Body of pancreas (tissue), 4 donors: ENCODE measurements around the gene CLEC4F.

Experiments
- CTCF ChIP-seq, 7 experiments: fragments of 450-650 bp in 4 of 7; fragments of 200-600 bp in 3 of 7; sonication (generic) in 3 of 7; IDR thresholded peaks; one replicate each; pipeline ENCODE4 v1.5.1; 2016 to 2019; ENCODE audit warnings: antibody characterized with exemption in 7 of 7
- POLR2A ChIP-seq, 3 donors: fragments of 450-650 bp; IDR thresholded peaks; one replicate each; pipeline ENCODE4 v1.6.1; 2016; ENCODE audit warnings: antibody characterized with exemption in 3 of 3, mild to moderate bottlenecking in 2 of 3

- TF ChIP-seq CTCF (IDR thresholded peaks at IDR 0.05), result no peak
- no peak for TF ChIP-seq POLR2A (IDR thresholded peaks at IDR 0.05)
Observed at GRCh38 chr2:70834106-70834505, 13.7 kb upstream of the CLEC4F start.
